Testis (tissue), 2 donors: ENCODE results near the gene FOXK1.

Experiments used
- CTCF ChIP-seq, 3 experiments: fragments of 450-650 bp in 2 of 3; fragments of 200-600 bp in 1 of 3; sonication (generic) in 1 of 3; IDR thresholded peaks; one replicate each; pipeline ENCODE4 v1.5.1; 2016 to 2019; ENCODE audit warnings: antibody characterized with exemption in 3 of 3, mild to moderate bottlenecking in 2 of 3, moderate library complexity in 1 of 3
- POLR2A ChIP-seq: fragments of 450-650 bp; IDR thresholded peaks from one replicate; pipeline ENCODE4 v1.6.1; 2017; ENCODE audit warnings: antibody characterized with exemption, mild to moderate bottlenecking, moderate library complexity

- TF ChIP-seq POLR2A = no peak
- TF ChIP-seq CTCF (IDR thresholded peaks at IDR 0.05) = no peak
Measured at GRCh38 chr7:4693749-4694148, 11.7 kb downstream of the FOXK1 start.
